HepG2 (cell line): Measurements from ENCODE around the gene GTF2H3. TPM values are rescaled to one million over a fixed set of nuclear protein-coding genes. Genes with fewer than 3 reads are reported as not detected.

Experiments used
- PHF8 ChIP-seq: sonication (generic); formaldehyde crosslinking; IDR thresholded peaks from 2 replicates; pipeline ENCODE4 v1.5.0; 2020; ENCODE audit warnings: missing genetic modification reagents
- POGZ ChIP-seq: sonication (generic); formaldehyde crosslinking; IDR thresholded peaks from 2 replicates; pipeline ENCODE4 v1.4.0; 2020; ENCODE audit warnings: mild to moderate bottlenecking, missing genetic modification reagents
- POLR2A ChIP-seq, 2 experiments: IDR thresholded peaks; 2 replicates each; pipeline ENCODE4 v1.6.1; 2011; ENCODE audit warnings: low read depth in 2 of 2, low read length in 2 of 2, mild to moderate bottlenecking in 1 of 2, moderate library complexity in 1 of 2; ENCODE audit not compliant: insufficient read depth in 1 of 2
- RFX5 ChIP-seq: IDR thresholded peaks from 2 replicates; pipeline ENCODE4 v1.6.1; 2011; ENCODE audit warnings: low read depth, low read length, improper control_type of control experiment
- SAP130 ChIP-seq: IDR thresholded peaks from 2 replicates; pipeline ENCODE4 v1.6.1; 2016; ENCODE audit warnings: low read depth
- ZFY ChIP-seq: sonication (generic); formaldehyde crosslinking; IDR thresholded peaks from 2 replicates; pipeline ENCODE4 v1.4.0; 2020; ENCODE audit warnings: missing genetic modification reagents
- ZKSCAN1 ChIP-seq: fragments of 150-350 bp; IDR thresholded peaks from 2 replicates; pipeline ENCODE4 v1.6.1; 2014; ENCODE audit warnings: low read length
- ZNF776 ChIP-seq: sonication (generic); formaldehyde crosslinking; IDR thresholded peaks from 2 replicates; pipeline ENCODE4 v1.4.0; 2020; ENCODE audit warnings: mild to moderate bottlenecking, missing genetic modification reagents
- ZSCAN9 ChIP-seq: IDR thresholded peaks from 2 replicates; pipeline ENCODE4 v1.6.1; 2016; ENCODE audit warnings: borderline replicate concordance
- polyA plus RNA-seq, 8 experiments: library from polyadenylated mRNA; depleted of rRNA in 3 of 8; stranded (reverse) in 7 of 8; unstranded in 1 of 8; fragments of >200 nt; fragmentation: Illumina TruSeq in 4 of 8; extraction: Trizol in 4 of 8; gene quantifications; 2 replicates each; pipeline versions ENCODE4 v1.2.1 to v1.2.3, GENCODE V29; 2011 to 2016; ENCODE audit warnings: low read depth in 4 of 8, missing spikeins in 1 of 8, mixed read lengths in 1 of 8; ENCODE audit not compliant: insufficient read depth in 1 of 8
- total RNA-seq, 5 experiments: library from RNA; depleted of rRNA; stranded (reverse); fragments of >200 nt; fragmentation: Illumina TruSeq; extraction: Trizol; gene quantifications; 2 replicates each; pipeline ENCODE4 v1.2.3, GENCODE V29; 2016; ENCODE audit warnings: low read depth in 1 of 5
- TF ChIP-seq, protein P1 (sequence below): IDR thresholded peaks from 2 replicates; pipeline ENCODE4 v1.6.1; 2016; ENCODE audit warnings: low read depth, missing genetic modification reagents, missing compliant biosample characterization
- TF ChIP-seq, protein P2 (sequence below): IDR thresholded peaks from 2 replicates; pipeline ENCODE4 v1.6.1; 2018; ENCODE audit warnings: missing genetic modification reagents
- TF ChIP-seq, protein P3 (sequence below): sonication (generic); formaldehyde crosslinking; IDR thresholded peaks from 2 replicates; pipeline ENCODE4 v1.8.1; 2023; ENCODE audit warnings: mild to moderate bottlenecking, missing genetic modification reagents, borderline replicate concordance
- TF ChIP-seq, protein P4 (sequence below), 2 experiments: fragments of 450-650 bp in 1 of 2; sonication (generic) in 1 of 2; formaldehyde crosslinking in 1 of 2; IDR thresholded peaks; 2 replicates each; pipeline versions ENCODE4 v1.6.1 to v1.8.0; 2016 to 2022; ENCODE audit warnings: antibody characterized with exemption in 1 of 2, mild to moderate bottlenecking in 1 of 2, missing genetic modification reagents in 1 of 2

GTF2H3 gene
- total and polyA plus RNA-seq, 2 of the 13 experiments (the other 11 are each of a cell fraction or from before 2014, with no cell fraction given), result 35.8 to 58.8 TPM

DNA sequence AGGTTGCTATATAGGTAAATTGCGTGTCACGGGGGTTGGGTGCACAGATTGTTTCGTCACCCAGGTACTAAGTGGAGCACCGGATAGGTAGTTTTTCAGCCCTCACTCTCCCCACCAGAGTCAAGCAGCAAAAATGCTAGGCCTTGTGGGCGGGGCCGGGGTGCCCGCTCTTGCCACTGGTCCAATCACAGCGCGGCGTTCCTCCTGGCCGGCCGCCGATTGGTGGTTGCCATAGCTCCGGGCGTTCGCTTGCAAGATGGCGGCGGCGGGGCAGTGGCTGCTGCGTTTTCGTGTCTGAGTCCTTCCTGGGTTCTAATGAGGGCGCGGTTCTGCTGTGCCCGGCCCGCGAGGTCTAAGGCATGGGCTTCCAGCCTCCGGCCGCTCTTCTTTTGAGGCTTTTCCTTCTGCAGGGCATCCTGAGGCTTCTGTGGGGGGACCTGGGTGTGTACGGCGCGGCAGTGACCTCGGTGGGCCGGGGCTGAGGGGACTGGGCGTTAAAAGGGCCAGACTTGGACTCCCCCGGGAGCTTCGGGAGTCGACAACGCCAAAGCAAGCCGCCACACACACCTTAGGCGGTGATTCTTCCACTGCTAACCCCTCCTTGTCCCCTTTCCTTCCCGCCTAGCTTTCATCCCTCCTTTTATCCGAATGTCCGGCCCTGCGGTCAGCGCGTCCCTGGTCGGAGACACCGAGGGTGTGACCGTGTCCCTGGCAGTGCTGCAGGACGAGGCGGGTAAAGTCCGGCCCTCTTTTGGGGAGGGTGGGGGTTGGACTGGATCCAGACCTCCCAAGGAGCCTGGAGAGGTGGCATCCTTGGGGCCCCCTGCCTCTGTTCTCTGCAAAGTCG, 37.5 kb downstream of the GTF2H3 start, which contains the start of gene TCTN2 (continued):
- TF ChIP-seq, protein P1, sequence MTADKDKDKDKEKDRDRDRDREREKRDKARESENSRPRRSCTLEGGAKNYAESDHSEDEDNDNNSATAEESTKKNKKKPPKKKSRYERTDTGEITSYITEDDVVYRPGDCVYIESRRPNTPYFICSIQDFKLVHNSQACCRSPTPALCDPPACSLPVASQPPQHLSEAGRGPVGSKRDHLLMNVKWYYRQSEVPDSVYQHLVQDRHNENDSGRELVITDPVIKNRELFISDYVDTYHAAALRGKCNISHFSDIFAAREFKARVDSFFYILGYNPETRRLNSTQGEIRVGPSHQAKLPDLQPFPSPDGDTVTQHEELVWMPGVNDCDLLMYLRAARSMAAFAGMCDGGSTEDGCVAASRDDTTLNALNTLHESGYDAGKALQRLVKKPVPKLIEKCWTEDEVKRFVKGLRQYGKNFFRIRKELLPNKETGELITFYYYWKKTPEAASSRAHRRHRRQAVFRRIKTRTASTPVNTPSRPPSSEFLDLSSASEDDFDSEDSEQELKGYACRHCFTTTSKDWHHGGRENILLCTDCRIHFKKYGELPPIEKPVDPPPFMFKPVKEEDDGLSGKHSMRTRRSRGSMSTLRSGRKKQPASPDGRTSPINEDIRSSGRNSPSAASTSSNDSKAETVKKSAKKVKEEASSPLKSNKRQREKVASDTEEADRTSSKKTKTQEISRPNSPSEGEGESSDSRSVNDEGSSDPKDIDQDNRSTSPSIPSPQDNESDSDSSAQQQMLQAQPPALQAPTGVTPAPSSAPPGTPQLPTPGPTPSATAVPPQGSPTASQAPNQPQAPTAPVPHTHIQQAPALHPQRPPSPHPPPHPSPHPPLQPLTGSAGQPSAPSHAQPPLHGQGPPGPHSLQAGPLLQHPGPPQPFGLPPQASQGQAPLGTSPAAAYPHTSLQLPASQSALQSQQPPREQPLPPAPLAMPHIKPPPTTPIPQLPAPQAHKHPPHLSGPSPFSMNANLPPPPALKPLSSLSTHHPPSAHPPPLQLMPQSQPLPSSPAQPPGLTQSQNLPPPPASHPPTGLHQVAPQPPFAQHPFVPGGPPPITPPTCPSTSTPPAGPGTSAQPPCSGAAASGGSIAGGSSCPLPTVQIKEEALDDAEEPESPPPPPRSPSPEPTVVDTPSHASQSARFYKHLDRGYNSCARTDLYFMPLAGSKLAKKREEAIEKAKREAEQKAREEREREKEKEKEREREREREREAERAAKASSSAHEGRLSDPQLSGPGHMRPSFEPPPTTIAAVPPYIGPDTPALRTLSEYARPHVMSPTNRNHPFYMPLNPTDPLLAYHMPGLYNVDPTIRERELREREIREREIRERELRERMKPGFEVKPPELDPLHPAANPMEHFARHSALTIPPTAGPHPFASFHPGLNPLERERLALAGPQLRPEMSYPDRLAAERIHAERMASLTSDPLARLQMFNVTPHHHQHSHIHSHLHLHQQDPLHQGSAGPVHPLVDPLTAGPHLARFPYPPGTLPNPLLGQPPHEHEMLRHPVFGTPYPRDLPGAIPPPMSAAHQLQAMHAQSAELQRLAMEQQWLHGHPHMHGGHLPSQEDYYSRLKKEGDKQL (CRISPR knock-in tag), result no peak
- TF ChIP-seq PHF8 (CRISPR knock-in tag), result peak; percentile 72
- TF ChIP-seq, protein P2, sequence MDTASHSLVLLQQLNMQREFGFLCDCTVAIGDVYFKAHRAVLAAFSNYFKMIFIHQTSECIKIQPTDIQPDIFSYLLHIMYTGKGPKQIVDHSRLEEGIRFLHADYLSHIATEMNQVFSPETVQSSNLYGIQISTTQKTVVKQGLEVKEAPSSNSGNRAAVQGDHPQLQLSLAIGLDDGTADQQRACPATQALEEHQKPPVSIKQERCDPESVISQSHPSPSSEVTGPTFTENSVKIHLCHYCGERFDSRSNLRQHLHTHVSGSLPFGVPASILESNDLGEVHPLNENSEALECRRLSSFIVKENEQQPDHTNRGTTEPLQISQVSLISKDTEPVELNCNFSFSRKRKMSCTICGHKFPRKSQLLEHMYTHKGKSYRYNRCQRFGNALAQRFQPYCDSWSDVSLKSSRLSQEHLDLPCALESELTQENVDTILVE (CRISPR knock-in tag), result no peak
- TF ChIP-seq POGZ, result peak; percentile 40; the same call in 1 of the 2 replicates
- 0 out of 2 replicates have a peak, but pooled peaks have one; percentile 18 for TF ChIP-seq ZSCAN9 (CRISPR knock-in tag)
- TF ChIP-seq POLR2A (IDR thresholded peaks at IDR 0.05; ENCODE audit: insufficient read depth in 1 of 2, low read depth in 2 of 2, low read length in 2 of 2), result peak in 1 of 2 experiments; percentile 31; a peak in 2 of 4 replicates
- TF ChIP-seq, protein P3, sequence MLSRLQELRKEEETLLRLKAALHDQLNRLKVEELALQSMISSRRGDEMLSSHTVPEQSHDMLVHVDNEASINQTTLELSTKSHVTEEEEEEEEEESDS, result no peak
- TF ChIP-seq SAP130 (CRISPR knock-in tag), result peak; percentile 94
- TF ChIP-seq, protein P4, sequence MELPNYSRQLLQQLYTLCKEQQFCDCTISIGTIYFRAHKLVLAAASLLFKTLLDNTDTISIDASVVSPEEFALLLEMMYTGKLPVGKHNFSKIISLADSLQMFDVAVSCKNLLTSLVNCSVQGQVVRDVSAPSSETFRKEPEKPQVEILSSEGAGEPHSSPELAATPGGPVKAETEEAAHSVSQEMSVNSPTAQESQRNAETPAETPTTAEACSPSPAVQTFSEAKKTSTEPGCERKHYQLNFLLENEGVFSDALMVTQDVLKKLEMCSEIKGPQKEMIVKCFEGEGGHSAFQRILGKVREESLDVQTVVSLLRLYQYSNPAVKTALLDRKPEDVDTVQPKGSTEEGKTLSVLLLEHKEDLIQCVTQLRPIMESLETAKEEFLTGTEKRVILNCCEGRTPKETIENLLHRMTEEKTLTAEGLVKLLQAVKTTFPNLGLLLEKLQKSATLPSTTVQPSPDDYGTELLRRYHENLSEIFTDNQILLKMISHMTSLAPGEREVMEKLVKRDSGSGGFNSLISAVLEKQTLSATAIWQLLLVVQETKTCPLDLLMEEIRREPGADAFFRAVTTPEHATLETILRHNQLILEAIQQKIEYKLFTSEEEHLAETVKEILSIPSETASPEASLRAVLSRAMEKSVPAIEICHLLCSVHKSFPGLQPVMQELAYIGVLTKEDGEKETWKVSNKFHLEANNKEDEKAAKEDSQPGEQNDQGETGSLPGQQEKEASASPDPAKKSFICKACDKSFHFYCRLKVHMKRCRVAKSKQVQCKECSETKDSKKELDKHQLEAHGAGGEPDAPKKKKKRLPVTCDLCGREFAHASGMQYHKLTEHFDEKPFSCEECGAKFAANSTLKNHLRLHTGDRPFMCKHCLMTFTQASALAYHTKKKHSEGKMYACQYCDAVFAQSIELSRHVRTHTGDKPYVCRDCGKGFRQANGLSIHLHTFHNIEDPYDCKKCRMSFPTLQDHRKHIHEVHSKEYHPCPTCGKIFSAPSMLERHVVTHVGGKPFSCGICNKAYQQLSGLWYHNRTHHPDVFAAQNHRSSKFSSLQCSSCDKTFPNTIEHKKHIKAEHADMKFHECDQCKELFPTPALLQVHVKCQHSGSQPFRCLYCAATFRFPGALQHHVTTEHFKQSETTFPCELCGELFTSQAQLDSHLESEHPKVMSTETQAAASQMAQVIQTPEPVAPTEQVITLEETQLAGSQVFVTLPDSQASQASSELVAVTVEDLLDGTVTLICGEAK (IDR thresholded peaks at IDR 0.05), result no peak
- TF ChIP-seq, protein P4 (CRISPR knock-in tag; IDR thresholded peaks at IDR 0.05), result 0 out of 2 replicates have a peak, but pooled peaks have one; percentile 27
- peak; percentile 23; the same call in 1 of the 2 replicates for TF ChIP-seq ZNF776 (CRISPR knock-in tag)
- TF ChIP-seq ZKSCAN1, result peak; percentile 90
- peak; percentile 93 for TF ChIP-seq ZFY (CRISPR knock-in tag)
- TF ChIP-seq RFX5, result 0 out of 2 replicates have a peak, but pooled peaks have one; percentile 48
